DND-41 (cell line): ENCODE results near the gene FUZ.

Experiments
- ATAC-seq: fragments of 200-7000 bp; cut with Tn5 transposase; 3 replicates; pipeline ENCODE4 v1.9.1; 2021; ENCODE audit warnings: low read depth; ENCODE audit not compliant: insufficient read depth
- DNase-seq: peaks from one replicate; pipeline ENCODE4 v3.0.0-alpha.2; 2020
- H2AFZ ChIP-seq: 2 replicates; pipeline ENCODE4 v1.6.0; 2012; ENCODE audit warnings: low read depth, low read length
- H3K27ac ChIP-seq: 2 replicates; pipeline ENCODE4 v1.5.1; 2012; ENCODE audit warnings: low read length, inconsistent platforms
- H3K27me3 ChIP-seq: fragments of 200-600 bp; sonication (generic); 2 replicates; pipeline ENCODE4 v1.6.0; 2012; ENCODE audit warnings: low read length, mild to moderate bottlenecking, inconsistent platforms; ENCODE audit not compliant: insufficient read depth, poor library complexity
- H3K36me3 ChIP-seq: 2 replicates; pipeline ENCODE4 v1.5.1; 2012; ENCODE audit warnings: low read length, inconsistent platforms; ENCODE audit not compliant: insufficient read depth
- H3K4me1 ChIP-seq: 2 replicates; pipeline ENCODE4 v1.5.1; 2012; ENCODE audit warnings: mild to moderate bottlenecking, low read length; ENCODE audit not compliant: insufficient read depth
- H3K4me2 ChIP-seq: 2 replicates; pipeline ENCODE4 v1.6.0; 2012; ENCODE audit warnings: mild to moderate bottlenecking, moderate library complexity, low read length, inconsistent platforms; ENCODE audit not compliant: insufficient read depth
- H3K4me3 ChIP-seq, 2 experiments: fragments of 200-600 bp in 1 of 2; shearing (Covaris generic) in 1 of 2; 2 replicates each; pipeline ENCODE4 v1.5.1; 2012 to 2016; ENCODE audit warnings: inconsistent platforms in 2 of 2, low read length in 2 of 2, mild to moderate bottlenecking in 2 of 2, low read depth in 1 of 2, moderate library complexity in 1 of 2
- H3K79me2 ChIP-seq: 2 replicates; pipeline ENCODE4 v1.6.0; 2012; ENCODE audit warnings: low read length, inconsistent platforms; ENCODE audit not compliant: insufficient read depth
- H3K9ac ChIP-seq: 2 replicates; pipeline ENCODE4 v1.6.0; 2012; ENCODE audit warnings: low read depth, mild to moderate bottlenecking, inconsistent platforms, low read length, moderate library complexity
- H3K9me3 ChIP-seq: 2 replicates; pipeline ENCODE4 v1.5.1; 2012; ENCODE audit warnings: low read length, moderate library complexity, mild to moderate bottlenecking, inconsistent platforms; ENCODE audit not compliant: insufficient read depth, severe bottlenecking
- H4K20me1 ChIP-seq: 2 replicates; pipeline ENCODE4 v1.6.0; 2012; ENCODE audit warnings: low read length; ENCODE audit not compliant: insufficient read depth
- EZH2 ChIP-seq: IDR thresholded peaks from 3 replicates; pipeline ENCODE4 v1.6.1; 2012; ENCODE audit warnings: borderline replicate concordance, low read depth, mild to moderate bottlenecking, moderate library complexity, low read length, inconsistent platforms; ENCODE audit not compliant: severe bottlenecking
- TF ChIP-seq, protein P1 (sequence below): IDR thresholded peaks from 2 replicates; pipeline ENCODE4 v1.5.1; 2012; ENCODE audit warnings: borderline replicate concordance, low read length, moderate library complexity, mild to moderate bottlenecking; ENCODE audit not compliant: poor library complexity, severe bottlenecking; ENCODE audit errors: extremely low read depth

FUZ gene

DNA sequence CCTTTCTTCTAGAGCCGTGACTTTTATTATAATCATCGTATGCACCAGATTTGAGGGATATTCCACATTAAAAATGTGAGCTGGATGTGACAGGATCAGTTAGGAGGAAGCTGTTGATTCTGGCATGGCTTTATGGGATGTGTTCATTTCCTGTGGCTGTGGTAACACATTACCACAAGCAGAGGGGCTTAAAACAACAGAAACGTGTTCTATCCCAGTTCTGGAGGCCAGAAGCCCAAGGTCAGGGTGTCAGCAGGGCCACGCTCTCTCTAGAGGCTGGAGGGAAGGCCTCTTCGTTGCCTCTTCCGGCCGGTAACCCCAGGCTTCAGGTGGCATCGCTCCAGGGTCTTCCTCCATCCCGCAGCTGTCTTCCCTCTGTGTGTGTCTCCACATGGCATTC, 19.5 kb upstream of the FUZ start:
- Histone ChIP-seq H3K27ac (peak overlapping the region; percentile 50; the same call in 1 of the 2 replicates), H3K4me1 (peaks cover 3% of the 10 kb centered on the region; the same call in 1 of the 2 replicates), H3K27me3 (no peaks in the 10 kb centered on the region), H2AFZ (no peak overlapping the region), H3K9me3 (no peaks in the 10 kb centered on the region), H3K9ac (no peak overlapping the region), H3K36me3 (peaks cover 89% of the 10 kb centered on the region), H3K79me2 (peaks cover 2% of the 10 kb centered on the region), H4K20me1 (peaks cover 10% of the 10 kb centered on the region; the same call in 1 of the 2 replicates), H3K4me2 (no peak overlapping the region), H3K4me3 (no peak overlapping the region)
- ATAC-seq (peak; percentile 70), DNase-seq (no peak)
- no peak for TF ChIP-seq EZH2
- TF ChIP-seq, protein P1, sequence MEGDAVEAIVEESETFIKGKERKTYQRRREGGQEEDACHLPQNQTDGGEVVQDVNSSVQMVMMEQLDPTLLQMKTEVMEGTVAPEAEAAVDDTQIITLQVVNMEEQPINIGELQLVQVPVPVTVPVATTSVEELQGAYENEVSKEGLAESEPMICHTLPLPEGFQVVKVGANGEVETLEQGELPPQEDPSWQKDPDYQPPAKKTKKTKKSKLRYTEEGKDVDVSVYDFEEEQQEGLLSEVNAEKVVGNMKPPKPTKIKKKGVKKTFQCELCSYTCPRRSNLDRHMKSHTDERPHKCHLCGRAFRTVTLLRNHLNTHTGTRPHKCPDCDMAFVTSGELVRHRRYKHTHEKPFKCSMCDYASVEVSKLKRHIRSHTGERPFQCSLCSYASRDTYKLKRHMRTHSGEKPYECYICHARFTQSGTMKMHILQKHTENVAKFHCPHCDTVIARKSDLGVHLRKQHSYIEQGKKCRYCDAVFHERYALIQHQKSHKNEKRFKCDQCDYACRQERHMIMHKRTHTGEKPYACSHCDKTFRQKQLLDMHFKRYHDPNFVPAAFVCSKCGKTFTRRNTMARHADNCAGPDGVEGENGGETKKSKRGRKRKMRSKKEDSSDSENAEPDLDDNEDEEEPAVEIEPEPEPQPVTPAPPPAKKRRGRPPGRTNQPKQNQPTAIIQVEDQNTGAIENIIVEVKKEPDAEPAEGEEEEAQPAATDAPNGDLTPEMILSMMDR = no peak

DNA sequence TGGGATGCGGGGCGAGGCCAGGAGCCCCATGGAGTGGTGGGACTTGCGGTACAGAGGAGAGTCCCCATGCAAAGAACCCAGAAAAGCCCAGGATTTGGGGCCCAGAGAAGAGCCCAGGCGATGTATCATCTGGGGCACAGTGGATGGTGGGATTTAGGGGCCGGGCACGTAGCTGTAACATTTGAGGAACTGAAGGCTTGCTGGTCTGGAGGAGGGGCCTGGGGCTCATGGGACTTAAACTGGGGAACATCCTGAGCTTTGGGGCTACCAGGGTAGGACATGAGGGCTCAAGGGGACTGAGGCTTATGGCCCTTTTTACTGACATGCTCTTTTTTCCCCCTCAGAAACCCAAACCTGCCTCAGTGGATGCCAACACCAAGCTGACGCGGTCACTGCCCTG, 18.5 kb upstream of the FUZ start:
- no peak for ATAC-seq
- Histone ChIP-seq H3K27ac (no peak overlapping the region), H3K9me3 (no peaks in the 10 kb centered on the region), H3K27me3 (no peaks in the 10 kb centered on the region), H2AFZ (no peak overlapping the region), H3K9ac (no peak overlapping the region), H3K4me1 (peaks cover 3% of the 10 kb centered on the region; the same call in 1 of the 2 replicates), H3K36me3 (peaks cover 89% of the 10 kb centered on the region), H3K4me3 (no peak overlapping the region), H3K79me2 (peaks cover 11% of the 10 kb centered on the region), H4K20me1 (peaks cover 15% of the 10 kb centered on the region), H3K4me2 (no peak overlapping the region)
- DNase-seq = no peak
- TF ChIP-seq, protein P1 = no peak
- TF ChIP-seq EZH2 = no peak

- no peaks in the 10 kb centered on the region for H3K9me3 ChIP-seq
- ATAC-seq = no peak
These were observed 17.7 kb upstream of the FUZ start for GRCh38 chr19:49830766-49831165.

More at GRCh38 chr19:49830766-49831165, 17.7 kb upstream of the FUZ start:
- no peaks in the 10 kb centered on the region for H3K27me3 ChIP-seq
- H3K4me3 ChIP-seq = no peak overlapping the region
- H3K36me3 ChIP-seq = peaks cover 85% of the 10 kb centered on the region
- no peak overlapping the region for H3K4me2 ChIP-seq
- H3K4me1 ChIP-seq = peaks cover 3% of the 10 kb centered on the region; the same call in 1 of the 2 replicates
- H2AFZ ChIP-seq = no peak overlapping the region
- TF ChIP-seq, protein P1 = no peak
- TF ChIP-seq EZH2 = no peak
- H3K79me2 ChIP-seq = peaks cover 19% of the 10 kb centered on the region
- H4K20me1 ChIP-seq = peaks cover 20% of the 10 kb centered on the region
- no peak overlapping the region for H3K9ac ChIP-seq
- no peak overlapping the region for H3K27ac ChIP-seq
- no peak for DNase-seq
